ENCODE measurements around the gene PAX1. TPM values are rescaled to one million over a fixed set of nuclear protein-coding genes. Genes with fewer than 3 reads are reported as not detected.

PAX1 gene
- total RNA-seq, 1 donor from 2014 or later: not detected

DNA sequence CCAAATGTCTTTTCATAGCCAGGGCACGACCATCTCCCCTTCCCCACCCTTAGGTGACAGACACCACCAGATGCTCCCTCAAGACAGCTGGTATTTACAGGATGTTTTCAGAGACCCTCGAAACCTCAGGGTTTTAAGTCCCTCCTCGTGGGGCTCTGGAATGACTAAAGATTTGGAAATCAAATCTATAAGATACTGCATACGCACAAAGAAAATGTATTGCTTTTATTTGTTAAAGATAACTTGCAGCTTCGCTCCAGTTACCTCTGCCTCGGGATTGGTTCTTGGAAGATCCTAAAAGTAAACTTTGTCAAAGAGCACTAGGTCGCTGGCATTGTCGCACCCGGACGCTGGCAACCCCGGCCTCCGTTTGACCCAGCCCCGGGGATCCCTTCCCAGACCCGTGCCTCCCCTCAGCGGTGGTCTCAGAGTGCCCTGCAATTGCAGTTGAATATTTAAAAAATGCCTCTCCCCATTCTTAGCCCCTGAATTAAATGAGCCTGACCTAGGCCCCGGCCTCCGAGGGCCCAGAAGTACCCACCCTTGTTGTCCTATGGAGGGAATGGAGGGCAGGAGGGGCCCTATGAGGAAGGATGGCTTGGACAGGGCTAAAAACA is 7.1 kb downstream of the PAX1 start:
- no peaks in the 10 kb centered on the region for H3K36me3 ChIP-seq
- no peak overlapping the region for H3K27ac ChIP-seq (replicated peaks)
- no peak overlapping the region for H3K4me3 ChIP-seq
- H3K27me3 ChIP-seq (ENCODE audit: low read depth): peaks cover 99% of the 10 kb centered on the region
- TF ChIP-seq, protein P1, sequence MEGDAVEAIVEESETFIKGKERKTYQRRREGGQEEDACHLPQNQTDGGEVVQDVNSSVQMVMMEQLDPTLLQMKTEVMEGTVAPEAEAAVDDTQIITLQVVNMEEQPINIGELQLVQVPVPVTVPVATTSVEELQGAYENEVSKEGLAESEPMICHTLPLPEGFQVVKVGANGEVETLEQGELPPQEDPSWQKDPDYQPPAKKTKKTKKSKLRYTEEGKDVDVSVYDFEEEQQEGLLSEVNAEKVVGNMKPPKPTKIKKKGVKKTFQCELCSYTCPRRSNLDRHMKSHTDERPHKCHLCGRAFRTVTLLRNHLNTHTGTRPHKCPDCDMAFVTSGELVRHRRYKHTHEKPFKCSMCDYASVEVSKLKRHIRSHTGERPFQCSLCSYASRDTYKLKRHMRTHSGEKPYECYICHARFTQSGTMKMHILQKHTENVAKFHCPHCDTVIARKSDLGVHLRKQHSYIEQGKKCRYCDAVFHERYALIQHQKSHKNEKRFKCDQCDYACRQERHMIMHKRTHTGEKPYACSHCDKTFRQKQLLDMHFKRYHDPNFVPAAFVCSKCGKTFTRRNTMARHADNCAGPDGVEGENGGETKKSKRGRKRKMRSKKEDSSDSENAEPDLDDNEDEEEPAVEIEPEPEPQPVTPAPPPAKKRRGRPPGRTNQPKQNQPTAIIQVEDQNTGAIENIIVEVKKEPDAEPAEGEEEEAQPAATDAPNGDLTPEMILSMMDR (IDR thresholded peaks at IDR 0.05; ENCODE audit: borderline replicate concordance): no peak
- intact Hi-C loops (cut with micrococcal nuclease): no loop called here
- peaks cover 5% of the 10 kb centered on the region for H3K4me1 ChIP-seq
- no peak for DNase-seq
- H3K9me3 ChIP-seq (replicated peaks): no peaks in the 10 kb centered on the region

DNA sequence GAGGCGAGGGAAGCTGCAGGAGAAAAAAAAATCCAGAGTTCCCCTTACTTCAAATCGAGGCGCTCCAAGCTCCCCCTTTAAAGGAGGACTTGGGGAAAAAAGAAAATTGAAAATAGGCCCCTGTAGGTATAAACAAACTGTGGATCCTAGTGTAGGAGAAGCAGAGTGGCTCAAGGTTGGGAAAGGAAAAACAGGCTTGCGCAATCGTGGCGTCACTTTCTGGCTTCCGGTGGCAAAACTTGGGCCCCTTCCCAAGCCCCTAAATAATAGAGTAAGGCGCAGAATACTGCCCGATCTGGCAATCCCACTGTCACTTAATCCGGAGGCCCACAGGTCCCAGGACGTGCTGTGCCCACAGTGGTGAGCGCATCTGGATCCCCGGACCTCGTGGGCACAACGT is 8.0 kb downstream of the PAX1 start:
- Histone ChIP-seq H3K4me3 (no peak overlapping the region), H3K27me3 (ENCODE audit: low read depth) (peaks cover 99% of the 10 kb centered on the region), H3K9me3 (replicated peaks) (no peaks in the 10 kb centered on the region), H3K4me1 (peaks cover under 1% of the 10 kb centered on the region), H3K27ac (replicated peaks) (no peak overlapping the region), H3K36me3 (no peaks in the 10 kb centered on the region)
- TF ChIP-seq, protein P1 (IDR thresholded peaks at IDR 0.05; ENCODE audit: borderline replicate concordance): no peak
- no peak for DNase-seq
- intact Hi-C loops (cut with micrococcal nuclease): no loop called here

DNA sequence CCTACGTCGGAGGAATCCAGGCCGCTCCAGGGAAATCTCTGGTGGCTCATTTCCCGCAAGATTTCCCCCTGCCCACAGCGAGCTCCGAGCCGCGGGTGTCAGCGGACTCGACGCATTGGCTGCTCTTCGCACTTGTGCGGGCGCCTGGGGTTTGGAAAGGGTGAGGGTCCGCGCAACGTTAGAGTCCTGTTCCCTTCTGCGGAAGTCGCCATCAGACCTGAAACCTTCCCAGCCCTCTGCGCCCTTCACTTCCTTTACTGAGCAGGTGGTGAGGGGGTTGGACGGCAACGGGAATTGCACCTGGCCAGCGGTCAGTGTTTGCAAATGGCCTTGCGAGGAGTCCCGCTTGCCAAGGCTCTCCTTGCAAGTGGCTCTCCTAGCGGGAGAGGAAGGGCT is 8.4 kb downstream of the PAX1 start:
- intact Hi-C loops (cut with micrococcal nuclease): no loop called here

DNA sequence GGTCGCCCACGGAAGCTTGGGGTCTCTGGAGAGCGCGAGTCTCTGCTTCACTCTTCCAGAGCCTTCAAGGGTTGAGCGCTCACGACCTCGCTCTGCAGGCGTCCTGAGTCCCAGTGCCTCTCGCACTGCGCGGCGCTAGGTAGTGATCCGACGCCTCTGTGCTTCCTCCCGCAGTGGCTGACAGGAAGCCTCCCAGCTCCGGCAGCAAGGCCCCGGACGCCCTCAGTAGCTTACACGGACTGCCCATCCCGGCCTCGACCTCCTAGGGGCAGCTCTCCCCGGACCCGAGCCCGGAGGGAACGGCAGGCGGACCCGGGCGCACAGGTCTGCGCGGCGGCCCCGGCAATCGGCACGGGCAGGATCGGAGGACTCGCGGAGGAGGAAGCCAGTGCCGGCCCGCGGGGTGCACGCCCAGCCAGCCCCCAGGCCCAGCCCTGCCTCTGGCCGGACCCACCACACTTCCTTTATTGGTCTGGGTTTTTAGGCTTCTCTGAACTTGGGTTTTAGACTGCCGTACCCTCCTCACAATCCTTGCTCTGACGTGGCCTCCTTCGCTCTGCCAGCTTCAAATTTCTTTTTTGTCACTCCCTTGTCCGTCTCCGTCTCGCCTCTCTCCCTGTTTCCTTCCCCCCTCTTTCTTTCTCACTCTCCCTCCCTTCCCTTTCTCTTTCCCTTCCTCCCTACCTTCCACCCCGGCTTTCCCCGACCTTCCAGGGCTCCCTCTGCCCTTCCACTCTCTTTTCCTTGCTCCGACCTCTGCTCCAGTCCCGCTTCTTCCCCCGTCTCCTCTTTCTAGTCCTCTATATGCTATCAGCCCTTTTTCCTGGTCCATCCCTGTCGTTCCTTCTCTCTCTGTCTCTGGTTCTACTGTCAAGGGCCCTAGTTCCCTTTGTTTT is 9.1 kb downstream of the PAX1 start:
- Histone ChIP-seq H3K27me3 (ENCODE audit: low read depth) (peaks cover 98% of the 10 kb centered on the region), H3K9me3 (replicated peaks) (no peaks in the 10 kb centered on the region), H3K36me3 (no peaks in the 10 kb centered on the region), H3K4me3 (no peak overlapping the region), H3K27ac (replicated peaks) (no peak overlapping the region), H3K4me1 (no peaks in the 10 kb centered on the region)
- TF ChIP-seq, protein P1 (IDR thresholded peaks at IDR 0.05; ENCODE audit: borderline replicate concordance): no peak
- DNase-seq: no peak
- intact Hi-C loops (cut with micrococcal nuclease): no loop called here

More for the DNA sequence above, 8.4 kb downstream of the PAX1 start:
- Histone ChIP-seq H3K4me1 (no peaks in the 10 kb centered on the region), H3K27ac (replicated peaks) (no peak overlapping the region), H3K9me3 (replicated peaks) (no peaks in the 10 kb centered on the region), H3K4me3 (no peak overlapping the region), H3K27me3 (ENCODE audit: low read depth) (peaks cover 99% of the 10 kb centered on the region), H3K36me3 (no peaks in the 10 kb centered on the region)
- no peak for DNase-seq
- TF ChIP-seq, protein P1 (IDR thresholded peaks at IDR 0.05; ENCODE audit: borderline replicate concordance): no peak

DNA sequence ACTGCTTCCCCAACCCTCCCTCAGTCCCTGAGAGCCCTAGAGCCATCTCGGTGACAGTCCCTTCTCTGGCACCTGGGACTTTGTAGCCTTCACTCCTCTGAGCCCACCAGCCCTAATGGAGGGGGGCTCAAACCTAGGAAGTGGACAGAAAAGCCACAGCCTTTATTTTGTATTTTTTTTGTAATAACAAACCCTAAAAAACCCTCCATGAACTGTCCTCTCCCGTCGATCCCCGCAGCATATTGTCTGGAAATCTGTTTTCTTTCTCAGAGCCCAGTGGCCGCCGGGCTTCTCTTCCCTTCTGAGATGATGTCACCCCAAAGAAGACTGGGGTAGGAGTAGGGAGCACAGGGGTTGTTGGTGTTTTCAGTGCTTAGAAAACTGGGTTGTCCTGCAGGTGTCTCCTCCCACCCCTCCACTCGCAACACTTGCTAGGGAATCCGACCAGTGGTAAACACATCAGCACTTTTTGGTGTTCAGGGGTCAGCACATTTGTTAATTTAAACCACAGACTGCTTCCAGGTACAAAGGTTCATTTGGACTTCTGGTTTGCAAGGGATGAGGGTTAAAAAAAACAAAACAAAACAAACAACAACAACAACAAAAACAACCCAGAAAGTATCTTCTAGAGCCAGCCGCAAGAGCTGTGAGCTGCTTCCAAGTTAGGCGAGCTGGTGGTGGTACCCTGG is 9.9 kb downstream of the PAX1 start:
- intact Hi-C loops (cut with micrococcal nuclease): no loop called here
- no peak for DNase-seq
- H3K4me3 ChIP-seq: no peak overlapping the region
- TF ChIP-seq, protein P1 (IDR thresholded peaks at IDR 0.05; ENCODE audit: borderline replicate concordance): no peak
- H3K27ac ChIP-seq (replicated peaks): no peak overlapping the region
- H3K27me3 ChIP-seq (ENCODE audit: low read depth): peaks cover 91% of the 10 kb centered on the region
- H3K4me1 ChIP-seq: no peaks in the 10 kb centered on the region
- no peaks in the 10 kb centered on the region for H3K9me3 ChIP-seq (replicated peaks)
- H3K36me3 ChIP-seq: no peaks in the 10 kb centered on the region

Data from left ventricle myocardium inferior (tissue), 1 donor.